CD4-positive, alpha-beta T cell treated with Interleukin-2 at 100 ng/mL for 4 hours (primary cell): ENCODE measurements around the gene BRSK2.
"Not testable (repeated sequence)": the region's sequence is repeated elsewhere in the genome, so short reads cannot be mapped to it uniquely, and the experiment has no call there.

Experiments
- DNase-seq: peaks from one replicate; pipeline ENCODE4 v3.0.0-alpha.2; 2020; ENCODE audit warnings: low spot score

Gene BRSK2

GRCh38 chr11:1389932-1390568 lies at the start of gene BRSK2:
Gene BRSK2, plus strand, starts transcription at chr11:1389934. Its CDS starts 351 bp downstream, at chr11:1390285.
- DNase-seq: no peak

- no peak for DNase-seq
Observed at GRCh38 chr11:1340111-1340510, 49.6 kb upstream of the BRSK2 start.

GRCh38 chr11:1341226-1341625 lies 48.5 kb upstream of the BRSK2 start:
- not testable (repeated sequence) for DNase-seq

GRCh38 chr11:1341928-1342524 lies 47.7 kb upstream of the BRSK2 start:
- DNase-seq: no peak

- DNase-seq: no peak
Observed at GRCh38 chr11:1342946-1343345, 46.8 kb upstream of the BRSK2 start.

- DNase-seq: no peak
Observed at GRCh38 chr11:1343391-1344055, 46.2 kb upstream of the BRSK2 start.

GRCh38 chr11:1344056-1344635 lies 45.6 kb upstream of the BRSK2 start:
- DNase-seq: no peak

GRCh38 chr11:1345737-1346513 lies 43.8 kb upstream of the BRSK2 start:
- DNase-seq: no peak

- no peak for DNase-seq
Observed at GRCh38 chr11:1346669-1347390, 42.9 kb upstream of the BRSK2 start.

GRCh38 chr11:1347411-1347999 lies 42.2 kb upstream of the BRSK2 start:
- DNase-seq: not testable (repeated sequence)

GRCh38 chr11:1348146-1348795 lies 41.5 kb upstream of the BRSK2 start:
- no peak for DNase-seq

GRCh38 chr11:1348796-1349326 lies 40.9 kb upstream of the BRSK2 start:
- no peak for DNase-seq

- no peak for DNase-seq
Observed at GRCh38 chr11:1349327-1350041, 40.2 kb upstream of the BRSK2 start.

GRCh38 chr11:1350086-1350725 lies 39.5 kb upstream of the BRSK2 start:
- DNase-seq: no peak

- DNase-seq: no peak
Observed at GRCh38 chr11:1351278-1351937, 38.3 kb upstream of the BRSK2 start.

- DNase-seq: no peak
Observed at GRCh38 chr11:1352696-1353382, 36.9 kb upstream of the BRSK2 start.

GRCh38 chr11:1353383-1354124 lies 36.2 kb upstream of the BRSK2 start:
- no peak for DNase-seq
